Right forelimb (tissue), 1 donor: Measurements from ENCODE around the gene DFFA.
"Not testable (repeated sequence)": the region's sequence is repeated elsewhere in the genome, so short reads cannot be mapped to it uniquely, and the experiment has no call there.

Experiments used
- DNase-seq: peaks from one replicate; pipeline ENCODE4 v3.0.0-alpha.2; 2018

DFFA gene

DNA sequence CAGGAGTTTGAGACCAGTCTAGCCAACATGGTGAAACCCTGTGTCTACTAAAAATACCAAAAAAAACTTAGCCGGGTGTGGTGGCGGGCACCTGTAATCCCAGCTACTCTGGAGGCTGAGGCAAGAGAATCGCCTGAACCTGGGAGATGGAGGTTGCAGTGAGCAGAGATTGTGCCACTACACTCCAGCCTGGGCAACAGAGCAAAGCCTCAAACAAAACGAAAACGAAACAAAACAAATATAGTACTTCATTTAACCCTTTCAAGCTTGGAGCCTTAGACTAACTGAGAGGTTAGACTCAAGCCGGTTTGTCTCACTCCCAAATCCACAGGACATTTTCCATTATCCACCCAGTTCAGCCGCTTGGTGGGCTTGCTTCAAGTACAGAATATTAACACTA is 14.9 kb downstream of the DFFA start:
- not testable (repeated sequence) for DNase-seq

DNA sequence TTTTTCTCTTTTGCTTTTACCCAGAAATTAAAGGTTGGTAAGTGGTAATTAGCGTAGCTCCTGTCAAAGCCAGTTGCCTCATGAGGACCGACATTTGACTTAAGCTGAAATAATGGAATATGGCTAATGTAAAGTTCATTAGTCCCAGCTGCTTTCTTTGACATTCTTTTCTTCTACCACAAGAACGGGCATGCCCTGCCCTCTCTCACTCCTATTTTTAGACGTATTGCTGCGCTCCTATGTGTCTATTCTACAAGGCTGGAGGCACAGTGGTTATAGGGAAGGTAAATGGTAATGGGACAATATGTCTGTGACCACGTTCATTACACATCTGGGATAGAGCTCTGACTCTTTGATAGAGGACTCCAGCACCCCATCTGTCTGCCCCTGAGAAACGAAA is 15.7 kb downstream of the DFFA start:
- no peak for DNase-seq

DNA sequence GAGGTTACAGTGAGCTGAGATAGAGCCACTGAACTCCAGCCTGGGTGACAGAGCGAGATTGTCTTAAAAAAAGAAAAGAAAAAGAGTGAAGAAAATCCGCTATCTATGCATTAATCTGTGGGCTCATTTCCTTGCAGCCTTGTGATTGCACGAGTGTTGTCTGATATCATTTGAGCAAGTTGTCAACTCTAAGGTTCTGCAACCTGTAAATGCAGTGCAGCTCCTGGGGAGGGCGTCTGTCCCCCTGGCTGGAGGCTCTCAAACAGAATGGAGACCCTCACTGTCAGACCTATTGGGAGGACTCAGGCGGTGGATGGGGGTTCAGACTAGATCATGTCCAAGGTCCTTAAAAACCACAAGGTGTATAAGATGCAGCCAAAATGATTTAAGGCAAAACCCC is 16.3 kb downstream of the DFFA start:
- no peak for DNase-seq

DNA sequence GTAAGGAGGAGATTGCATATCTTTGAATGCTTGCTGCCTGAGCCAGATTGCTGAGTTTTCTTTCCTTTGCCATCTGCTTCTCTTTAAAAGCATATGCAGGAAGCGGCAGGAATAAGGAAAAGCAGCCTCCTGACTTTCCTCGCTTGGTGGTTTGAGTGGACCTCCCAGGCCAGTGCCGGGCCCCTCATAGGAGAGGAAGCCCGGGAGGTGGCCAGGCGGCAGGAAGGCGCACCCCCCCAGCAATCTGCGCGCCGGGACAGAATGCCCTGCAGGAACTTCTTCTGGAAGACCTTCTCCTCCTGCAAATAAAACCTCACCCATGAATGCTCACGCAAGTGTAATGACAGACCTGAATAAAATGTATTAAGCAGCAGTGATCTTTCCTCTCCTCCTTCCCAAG is 21.0 kb downstream of the DFFA start:
- DNase-seq = peak; percentile 64

DNA sequence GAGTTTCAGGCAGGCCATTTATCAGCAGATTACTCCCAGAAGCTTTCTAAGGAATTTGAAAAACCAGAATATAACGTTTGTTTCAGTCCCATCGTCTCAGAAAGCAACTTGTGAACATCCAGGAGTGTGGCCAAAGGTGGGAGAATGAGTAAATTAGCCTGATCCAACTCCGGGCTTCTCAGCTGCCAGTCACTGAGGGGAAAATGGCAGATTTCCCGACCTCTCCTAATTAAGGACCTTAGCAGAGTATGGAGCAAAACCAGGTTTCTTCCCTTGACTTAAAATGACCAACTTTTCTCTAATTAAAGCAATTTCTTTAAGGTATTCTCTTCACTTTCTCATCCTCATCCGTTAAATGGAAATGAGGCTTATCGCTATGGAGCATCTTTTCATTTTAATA is 21.5 kb downstream of the DFFA start:
- no peak for DNase-seq

DNA sequence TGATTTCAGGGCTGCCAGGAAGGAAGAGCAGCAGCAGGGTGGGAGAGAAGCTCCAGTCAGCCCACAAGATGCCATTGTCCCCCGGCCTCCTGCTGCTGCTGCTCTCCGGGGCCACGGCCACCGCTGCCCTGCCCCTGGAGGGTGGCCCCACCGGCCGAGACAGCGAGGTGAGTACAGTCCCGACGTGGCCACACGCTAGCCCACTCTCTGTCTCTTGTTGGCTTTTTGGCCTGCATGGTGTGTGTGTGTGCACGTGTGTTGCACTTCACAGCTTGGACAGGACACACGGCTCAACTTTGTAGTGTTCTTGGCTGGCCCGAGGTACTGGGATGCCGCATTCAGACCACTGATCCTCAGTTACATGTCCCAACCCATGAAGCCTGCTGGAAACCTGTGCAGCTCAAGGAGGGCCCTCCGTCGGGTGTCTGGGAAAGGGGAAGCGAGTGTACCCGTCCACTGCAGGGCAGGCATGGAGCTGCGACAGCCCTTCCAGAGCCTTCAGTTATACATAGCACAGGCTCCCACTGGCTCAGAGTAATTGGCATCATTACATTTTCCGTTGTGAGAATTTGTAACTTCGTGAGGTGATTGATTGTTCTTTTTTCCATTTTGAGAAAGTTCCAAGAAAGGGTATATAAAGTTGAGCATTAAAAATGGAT is 22.0 kb downstream of the DFFA start:
- DNase-seq = peak; percentile 53

DNA sequence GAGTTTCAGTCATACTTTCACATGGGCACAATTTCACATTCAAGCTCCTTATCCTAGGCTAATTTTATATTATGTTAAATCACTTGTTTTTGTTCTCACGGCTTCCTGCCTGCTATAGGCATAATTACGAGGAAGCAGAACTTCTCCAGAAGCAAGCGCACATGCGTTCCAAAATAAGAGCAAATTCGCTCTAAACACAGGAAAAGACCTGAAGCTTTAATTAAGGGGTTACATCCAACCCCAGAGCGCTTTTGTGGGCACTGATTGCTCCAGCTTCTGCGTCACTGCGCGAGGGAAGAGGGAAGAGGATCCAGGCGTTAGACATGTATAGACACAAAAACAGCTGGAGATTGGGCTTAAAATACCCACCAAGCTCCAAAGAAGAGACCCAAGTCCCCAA is 22.6 kb downstream of the DFFA start, which contains the start of gene CORT:
TSS of gene CORT (plus strand) at position 281 of the 400 bp plus-strand sequence. CDS start 193 bp downstream, outside the sequence.
- no peak for DNase-seq

DNA sequence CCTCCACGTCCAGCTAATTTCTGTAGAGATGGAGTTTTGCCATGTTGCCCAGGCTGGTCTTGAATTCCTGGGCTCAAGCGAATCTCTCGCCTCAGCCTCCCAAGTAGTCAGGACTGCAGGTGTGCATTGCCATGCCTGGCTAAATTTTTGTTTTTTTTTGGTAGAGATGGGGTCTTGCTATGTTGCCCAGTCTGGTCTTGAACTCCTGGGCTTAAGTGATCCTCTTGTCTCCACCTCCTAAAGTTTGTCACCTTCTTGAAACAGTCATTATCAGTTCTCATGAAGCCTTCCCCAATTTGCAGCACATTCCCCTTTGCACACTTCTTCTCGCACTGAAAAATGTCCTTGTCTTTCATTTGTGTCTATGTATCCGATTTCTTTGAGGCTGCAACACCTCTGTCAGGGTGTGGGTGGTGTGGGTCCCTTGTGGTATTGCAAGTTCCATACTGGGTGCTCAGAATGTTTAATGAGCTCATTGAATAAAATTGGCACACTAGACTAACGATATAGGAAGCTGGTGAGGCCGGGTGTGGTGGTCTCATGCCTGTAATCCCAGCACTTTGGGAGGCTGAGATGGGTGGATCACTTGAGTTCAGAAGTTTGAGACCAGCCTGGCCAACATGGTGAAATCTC is 25.4 kb downstream of the DFFA start:
- DNase-seq = no peak

DNA sequence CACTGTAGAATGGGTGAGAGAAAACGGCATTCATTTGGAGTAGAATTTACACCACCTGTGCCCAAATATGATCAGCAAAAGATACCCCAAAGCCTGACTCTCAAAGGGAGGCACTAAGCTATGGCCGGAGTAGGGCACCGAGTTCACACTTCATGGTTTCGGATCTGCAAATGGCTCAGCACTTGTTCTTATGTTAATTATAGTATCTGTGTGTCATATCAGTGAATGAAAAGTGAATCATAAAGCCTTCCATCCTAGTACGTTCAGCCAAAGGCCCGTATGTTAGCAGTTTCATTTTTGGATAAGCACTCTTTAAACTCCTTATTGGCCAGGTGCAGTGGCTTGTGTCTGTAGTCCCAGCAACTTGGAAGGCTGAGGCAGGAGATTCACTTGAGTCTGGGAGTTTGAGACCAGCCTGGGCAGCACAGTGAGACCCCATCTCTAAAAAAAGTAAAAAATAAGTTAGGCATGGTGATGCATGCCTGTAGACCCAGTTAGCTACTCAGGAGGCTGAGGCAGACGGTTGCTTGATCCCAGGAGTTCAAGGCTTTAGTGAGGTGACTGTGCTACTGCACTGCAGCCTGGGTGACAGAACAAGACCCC is 27.4 kb downstream of the DFFA start:
- DNase-seq = no peak

DNA sequence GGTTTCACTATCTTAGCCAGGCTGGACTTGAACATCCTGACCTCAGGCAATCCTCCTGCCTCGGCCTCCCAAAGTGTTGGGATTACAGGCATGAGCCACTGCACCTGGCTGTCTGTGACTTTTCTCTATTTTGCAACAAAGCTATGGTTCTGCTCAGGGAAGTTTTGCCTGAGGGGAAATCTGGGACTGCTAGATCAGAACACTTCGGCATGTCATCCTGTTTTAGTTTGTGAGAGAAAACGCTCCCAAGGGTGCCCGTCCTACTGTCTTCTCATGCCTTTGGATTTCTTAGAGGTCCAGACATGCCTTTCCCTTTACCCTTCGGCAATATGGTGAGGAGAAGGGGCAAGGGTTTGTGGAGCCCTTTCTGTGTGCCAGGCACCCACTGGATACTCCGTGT is 28.1 kb downstream of the DFFA start:
- no peak for DNase-seq

DNA sequence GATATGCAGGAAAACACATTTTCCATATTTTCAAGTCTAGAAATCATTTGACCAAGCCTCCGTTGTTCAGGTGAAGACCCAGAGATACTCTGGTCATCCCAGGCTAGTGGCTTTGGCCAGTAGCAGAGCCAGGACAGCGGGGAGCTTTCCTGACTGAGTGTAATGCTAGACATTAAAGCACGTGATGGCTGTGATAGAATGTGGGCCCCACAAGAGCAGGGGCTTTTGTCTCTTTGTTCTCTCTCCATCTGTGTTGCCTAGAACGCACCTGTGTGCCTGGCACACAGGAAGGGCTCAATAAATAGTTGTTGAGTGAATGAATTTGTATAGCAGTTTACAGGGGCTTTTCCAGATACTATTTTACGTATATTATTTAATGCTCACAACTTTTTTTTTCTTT is 31.5 kb downstream of the DFFA start:
- DNase-seq = no peak

DNA sequence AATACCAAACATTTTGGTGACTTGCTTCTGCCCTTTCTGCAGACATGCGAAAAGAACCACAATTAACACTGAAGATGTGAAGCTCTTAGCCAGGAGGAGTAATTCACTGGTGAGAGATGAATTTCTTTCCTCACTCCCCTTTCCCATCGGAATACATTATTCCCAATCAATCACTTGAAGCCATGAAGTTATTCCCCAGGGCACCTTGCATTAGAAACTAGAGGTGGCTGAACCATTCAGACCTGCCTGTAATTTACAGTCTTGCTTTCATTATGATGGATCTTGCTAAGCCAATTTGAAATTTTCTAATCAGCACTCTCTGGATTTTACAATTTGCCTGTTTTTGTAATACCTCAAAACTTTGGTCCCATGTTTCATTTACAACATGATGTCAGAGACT is 32.0 kb downstream of the DFFA start:
- no peak for DNase-seq

DNA sequence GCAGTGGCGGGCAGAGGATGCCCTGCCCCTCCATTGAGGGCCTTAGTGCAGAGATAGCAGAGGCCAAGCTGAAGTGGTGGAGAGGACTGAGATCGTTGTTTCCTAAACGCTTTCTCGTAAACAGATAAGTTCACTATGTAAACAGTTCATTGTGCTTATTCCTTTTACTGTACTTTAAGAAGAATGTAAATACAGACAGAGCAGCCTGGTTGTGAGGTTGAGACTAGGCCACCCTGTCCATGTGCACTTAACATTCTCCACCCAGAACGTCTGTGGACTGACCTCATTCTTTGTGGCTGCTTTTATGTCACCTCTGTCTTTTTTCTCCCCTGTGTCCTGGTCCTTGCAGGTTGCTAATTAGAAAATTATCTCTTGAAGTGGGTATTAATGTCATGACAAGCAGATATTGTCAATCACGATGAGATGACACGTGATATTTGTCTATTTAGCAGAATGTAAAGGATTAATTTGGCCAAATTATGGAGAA is 33.6 kb downstream of the DFFA start:
- DNase-seq = no peak

DNA sequence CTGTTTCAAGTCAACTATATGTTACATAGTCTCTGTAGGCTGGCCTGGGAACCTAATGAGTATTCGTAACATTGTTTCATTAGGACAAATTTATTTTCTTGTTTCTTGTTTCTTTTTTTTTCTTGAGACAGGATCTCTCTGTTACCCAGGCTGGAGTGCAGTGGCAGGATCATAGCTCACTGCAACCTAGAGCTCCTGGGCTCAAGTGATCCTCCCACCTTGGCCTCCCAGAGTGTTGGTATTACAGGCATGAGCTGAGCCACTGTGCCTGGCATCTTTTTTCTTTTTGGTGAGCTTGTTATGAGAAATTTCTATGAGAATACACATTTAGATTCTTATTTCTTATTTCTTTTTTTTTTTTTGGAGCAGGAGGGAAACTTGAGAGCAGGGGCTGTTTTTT is 35.3 kb downstream of the DFFA start:
- no peak for DNase-seq

DNA sequence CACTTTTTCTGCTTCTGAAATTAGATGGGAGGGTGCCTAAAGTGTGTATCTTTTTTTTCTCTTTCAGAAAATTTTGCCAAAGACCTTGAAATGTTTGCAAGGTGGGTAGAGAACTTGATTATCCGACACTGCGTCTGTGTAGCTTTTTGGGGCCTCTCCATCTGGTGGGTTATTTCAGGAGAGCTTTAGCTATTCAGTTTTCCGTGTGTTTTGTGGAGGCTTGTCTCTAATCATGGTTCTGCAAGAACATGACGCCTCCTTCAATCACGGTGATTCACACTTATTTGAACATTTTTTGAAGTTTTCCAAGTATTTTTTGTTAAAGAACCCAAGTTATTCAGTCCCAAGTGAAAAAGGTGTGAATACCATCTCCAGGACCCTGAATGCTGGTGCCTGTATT is 37.7 kb downstream of the DFFA start:
- no peak for DNase-seq

DNA sequence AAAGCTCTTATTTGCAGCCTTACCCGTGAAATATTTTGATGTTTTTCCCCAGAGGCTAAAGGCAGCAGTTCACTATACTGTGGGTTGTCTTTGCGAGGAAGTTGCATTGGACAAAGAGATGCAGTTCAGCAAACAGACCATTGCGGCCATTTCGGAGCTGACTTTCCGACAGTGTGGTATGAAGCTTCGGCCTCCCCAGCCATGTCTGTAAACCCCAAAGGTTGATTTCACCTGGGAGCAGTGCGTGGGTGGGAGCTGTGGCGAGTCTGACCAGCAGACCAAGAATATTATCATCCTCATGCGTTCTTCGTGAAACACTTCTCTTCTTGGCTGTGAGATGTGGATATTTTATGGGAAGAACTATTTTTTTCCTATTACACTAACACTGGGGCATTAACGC is 38.5 kb downstream of the DFFA start:
- no peak for DNase-seq

DNA sequence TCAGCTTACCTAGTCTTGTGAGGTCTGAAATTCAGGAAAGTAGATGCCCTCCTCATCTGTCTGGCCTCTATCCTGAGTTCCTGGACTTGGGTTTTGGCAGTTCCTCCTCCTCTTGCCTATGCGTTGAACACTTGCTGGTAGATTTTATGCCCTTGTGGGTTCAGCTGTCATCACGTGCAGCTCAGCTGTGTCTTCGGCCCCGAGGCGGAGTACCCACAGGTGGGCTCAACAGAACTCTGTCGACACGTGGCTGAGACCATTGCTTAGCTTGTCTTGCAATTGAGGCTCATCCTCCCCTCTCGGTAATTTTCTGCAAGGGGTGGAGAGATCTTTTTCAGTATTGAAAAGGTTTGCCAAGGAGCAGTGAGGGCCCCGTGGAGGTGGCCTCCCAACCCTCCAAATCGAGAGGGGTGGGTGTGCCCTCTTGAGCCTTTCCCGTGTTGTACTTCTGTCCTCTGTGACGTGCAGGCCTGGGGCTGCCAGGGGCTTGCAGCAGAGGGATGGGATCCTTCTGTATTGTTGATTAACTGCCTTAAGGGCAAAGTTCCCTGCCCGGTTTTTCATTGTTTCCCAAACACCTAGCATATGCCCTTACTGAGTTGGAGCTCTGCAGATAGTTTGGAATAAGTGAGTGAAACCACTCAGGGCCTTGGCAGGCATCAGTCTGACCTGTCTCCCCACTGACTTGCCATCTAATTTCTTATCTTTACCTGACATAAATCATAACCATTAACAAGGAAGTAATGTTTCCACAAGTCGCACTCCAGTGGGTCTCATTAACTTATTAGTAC is 39.2 kb downstream of the DFFA start:
- DNase-seq = no peak

DNA sequence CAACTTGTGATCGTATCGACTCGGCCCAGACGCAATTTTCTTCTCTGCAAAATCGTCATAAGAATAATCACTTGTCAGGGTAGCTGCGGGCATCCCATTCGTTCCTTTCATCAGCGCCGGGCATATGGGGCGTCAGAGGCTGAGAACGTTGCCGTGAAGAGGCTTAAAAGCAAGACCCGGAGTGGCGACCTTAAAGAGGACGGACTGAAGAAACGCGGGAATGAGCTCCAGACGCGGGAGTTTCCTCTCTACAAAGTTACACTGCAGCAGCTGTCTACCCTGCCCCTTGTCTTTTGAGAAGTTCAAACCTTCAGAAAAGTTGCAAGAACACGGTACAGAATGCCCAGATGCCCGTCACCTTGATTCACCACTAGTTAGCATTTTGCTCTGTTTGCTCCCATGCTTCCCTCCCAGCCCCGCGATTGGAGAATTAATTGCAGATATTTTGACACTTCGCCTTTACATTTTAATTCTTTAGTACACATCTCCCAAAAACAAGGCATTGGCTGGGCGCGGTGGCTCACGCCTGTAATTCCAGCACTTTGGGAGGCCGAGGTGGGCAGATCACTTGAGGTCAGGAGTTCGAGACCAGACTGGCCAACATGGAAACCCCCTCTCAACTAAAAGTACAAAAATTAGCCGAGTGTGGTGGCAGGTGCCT is 41.1 kb downstream of the DFFA start:
- DNase-seq = no peak

DNA sequence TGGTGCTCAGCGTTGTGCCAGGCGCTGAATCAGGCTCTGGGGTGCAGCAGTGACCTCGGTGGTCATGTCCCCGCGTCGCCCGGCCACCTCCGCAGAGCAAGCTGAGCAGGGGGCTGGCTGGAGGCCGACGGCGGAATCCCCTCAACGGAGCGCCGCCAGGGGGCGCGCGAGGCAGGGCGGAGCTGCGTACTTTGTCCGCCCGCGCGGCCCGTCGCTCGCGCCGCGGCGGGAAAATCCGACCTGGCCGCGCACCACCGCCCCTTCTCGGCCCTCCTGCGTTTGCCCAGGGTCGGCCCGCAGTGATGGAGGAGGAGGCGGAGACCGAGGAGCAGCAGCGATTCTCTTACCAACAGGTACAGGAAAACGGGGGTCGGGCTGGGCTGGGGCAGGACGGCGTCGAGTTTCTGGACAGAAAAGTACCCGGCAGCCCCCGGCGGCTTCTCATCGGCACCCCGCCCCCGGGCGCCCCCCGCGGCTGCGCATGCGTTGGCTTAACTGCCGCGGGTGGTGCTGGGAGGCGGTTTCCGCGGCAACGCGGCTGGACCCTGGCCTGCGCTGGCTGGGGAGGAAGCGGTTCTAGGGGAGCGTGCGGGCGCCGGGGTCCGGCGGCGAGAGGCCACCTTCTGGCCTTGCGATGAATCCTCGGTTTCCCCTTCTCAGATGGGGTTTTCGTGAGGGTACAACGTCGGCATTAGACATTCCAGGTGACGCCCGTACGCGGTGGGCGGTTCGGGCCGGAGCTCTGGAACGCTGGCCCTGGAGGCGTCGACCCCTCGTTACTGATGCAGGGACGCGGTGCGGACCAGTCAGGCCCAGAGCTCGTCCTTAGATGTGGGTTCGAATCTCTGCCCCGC is 41.9 kb downstream of the DFFA start, which contains the start of gene CENPS:
TSS of gene CENPS (plus strand) at position 218 of the 854 bp plus-strand sequence. CDS start at position 303, 85 bp downstream.
- peak; percentile 94 for DNase-seq

DNA sequence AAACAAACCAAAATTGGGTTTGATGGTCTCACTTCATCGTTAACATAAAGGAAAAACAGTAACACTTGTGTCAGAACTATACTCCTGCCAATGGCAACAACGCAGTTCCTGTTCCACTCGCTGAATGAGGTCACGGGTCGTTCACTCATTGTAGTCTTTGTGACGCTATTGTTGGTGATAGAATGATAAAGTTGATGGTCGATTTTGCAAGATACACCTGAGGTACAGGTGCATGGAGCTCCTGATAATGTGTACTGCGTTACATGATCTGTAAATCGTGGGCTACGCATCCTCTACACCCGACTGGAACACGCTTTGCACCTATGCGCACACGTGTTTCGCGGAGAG is 42.5 kb downstream of the DFFA start:
- DNase-seq = no peak

DNA sequence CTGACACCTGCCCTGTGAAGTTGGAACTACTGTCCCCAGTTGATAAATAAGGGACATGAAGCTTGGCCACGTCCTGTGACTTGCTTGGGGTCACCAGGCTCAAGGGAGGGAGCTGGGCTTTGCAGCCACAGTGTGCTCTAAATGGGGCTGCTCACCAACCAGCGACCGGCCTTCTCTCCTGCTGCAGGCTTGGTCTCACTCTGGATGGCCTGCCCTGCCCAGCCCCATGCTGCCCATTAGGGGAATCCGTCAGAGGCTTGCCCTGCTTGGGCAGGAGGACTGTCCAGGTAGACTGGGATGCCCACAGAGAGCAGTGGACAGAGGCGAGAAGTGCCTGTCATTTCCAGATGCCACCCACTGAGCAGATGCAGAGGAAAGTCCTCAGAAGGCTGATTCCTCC is 43.3 kb downstream of the DFFA start:
- no peak for DNase-seq

DNA sequence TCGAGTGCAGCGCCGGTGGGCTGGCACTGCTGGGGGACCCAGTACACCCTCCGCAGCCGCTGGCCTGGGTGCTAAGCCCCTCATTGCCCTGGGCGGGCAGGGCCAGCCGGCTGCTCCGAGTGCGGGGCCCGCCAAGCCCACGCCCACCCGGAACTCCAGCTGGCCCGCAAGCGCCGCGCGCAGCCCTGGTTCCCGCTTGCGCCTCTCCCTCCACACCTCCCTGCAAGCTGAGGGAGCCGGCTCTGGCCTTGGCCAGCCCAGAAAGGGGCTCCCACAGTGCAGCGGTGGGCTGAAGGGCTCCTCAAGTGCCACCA is 45.8 kb downstream of the DFFA start:
- not testable (repeated sequence) for DNase-seq
